H1 (cell line): ENCODE results near the gene SLX9. TPM values are rescaled to one million over a fixed set of nuclear protein-coding genes. Genes with fewer than 3 reads are reported as not detected.

Experiments
- CTCF ChIA-PET: fragments of 300-600 bp; sonication (Branson Sonifier 250); formaldehyde crosslinking; loops from one replicate; lab custom pipeline; 2021; ENCODE audit not compliant: partially characterized antibody; lab: Charles Lee
- POLR2A ChIA-PET: fragments of 300-600 bp; sonication (Branson Sonifier 250); formaldehyde crosslinking; loops from one replicate; lab custom pipeline; 2021; ENCODE audit warnings: inconsistent platforms; ENCODE audit not compliant: partially characterized antibody; lab: Charles Lee
- DNase-seq, 2 experiments: peaks; one replicate each; pipeline versions ENCODE4 v3.0.0 to v3.0.0-alpha.2; 2010 to 2022; ENCODE audit warnings: low spot score in 2 of 2, low read depth in 1 of 2, mixed read lengths in 1 of 2
- FAIRE-seq: peaks from 2 replicates; lab custom pipeline; 2011; peaks lifted over from hg19 to GRCh38; lab: Jason Lieb, UNC
- H2AFZ ChIP-seq: 2 replicates; pipeline ENCODE4 v1.8.1; 2012; ENCODE audit warnings: low read length, inconsistent platforms
- H2AK5ac ChIP-seq: 2 replicates; pipeline ENCODE4 v1.6.1; 2013; ENCODE audit warnings: low read depth, low read length
- H2BK120ac ChIP-seq: replicated peaks from 2 replicates; pipeline ENCODE3; 2013; ENCODE audit warnings: low read depth, low read length, inconsistent platforms
- H2BK12ac ChIP-seq: 2 replicates; pipeline ENCODE4 v1.6.1; 2013; ENCODE audit warnings: low read depth, low read length
- H2BK15ac ChIP-seq: 2 replicates; pipeline ENCODE4 v1.6.1; 2013; ENCODE audit warnings: low read length
- H2BK20ac ChIP-seq: 2 replicates; pipeline ENCODE4 v1.6.1; 2013; ENCODE audit warnings: low read length
- H2BK5ac ChIP-seq: 2 replicates; pipeline ENCODE4 v1.6.1; 2013; ENCODE audit warnings: low read depth, low read length
- H3K14ac ChIP-seq: 2 replicates; pipeline ENCODE4 v1.6.1; 2013; ENCODE audit warnings: inconsistent platforms; ENCODE audit not compliant: insufficient read length
- H3K18ac ChIP-seq: 2 replicates; pipeline ENCODE4 v1.6.1; 2013; ENCODE audit warnings: low read length; ENCODE audit errors: extremely low read depth
- H3K23ac ChIP-seq: 2 replicates; pipeline ENCODE4 v1.6.1; 2013; ENCODE audit warnings: inconsistent platforms; ENCODE audit not compliant: insufficient read length
- H3K23me2 ChIP-seq: 2 replicates; pipeline ENCODE4 v1.6.1; 2013; ENCODE audit warnings: low read depth, low read length
- H3K27ac ChIP-seq: 2 replicates; pipeline ENCODE4 v1.6.1; 2011; ENCODE audit warnings: low read depth, low read length, inconsistent platforms
- H3K27me3 ChIP-seq, 4 experiments: replicated peaks in 1 of 4; 1 replicate in 1 of 4; 2 replicates in 3 of 4; pipeline versions ENCODE4 v1.6.1 to v1.8.1; 2011 to 2013; ENCODE audit warnings: low read length in 3 of 4, mild to moderate bottlenecking in 3 of 4, inconsistent platforms in 2 of 4, mixed read lengths in 2 of 4, moderate library complexity in 1 of 4; ENCODE audit not compliant: control insufficient read depth in 3 of 4, insufficient read depth in 3 of 4; ENCODE audit errors: extremely low read depth in 1 of 4
- H3K36me3 ChIP-seq, 4 experiments: 2 replicates each; pipeline versions ENCODE4 v1.6.1 to v1.8.1; 2011 to 2013; ENCODE audit warnings: mild to moderate bottlenecking in 4 of 4, low read length in 3 of 4, moderate library complexity in 2 of 4, control low read depth in 1 of 4, inconsistent platforms in 1 of 4; ENCODE audit not compliant: insufficient read depth in 4 of 4, control insufficient read depth in 2 of 4
- H3K4ac ChIP-seq: replicated peaks from 2 replicates; pipeline ENCODE3; 2013; ENCODE audit warnings: low read length, low read depth, mixed read lengths, inconsistent platforms; ENCODE audit not compliant: insufficient read length
- H3K4me1 ChIP-seq, 4 experiments: replicated peaks in 1 of 4; 1 replicate in 1 of 4; 2 replicates in 3 of 4; pipeline versions ENCODE4 v1.6.1 to v1.8.1; 2011 to 2013; ENCODE audit warnings: low read length in 3 of 4, inconsistent platforms in 2 of 4, mixed read lengths in 1 of 4; ENCODE audit not compliant: insufficient read depth in 4 of 4, control insufficient read depth in 3 of 4
- H3K4me2 ChIP-seq, 2 experiments: 2 replicates each; pipeline versions ENCODE4 v1.6.1 to v1.8.1; 2011 to 2013; ENCODE audit warnings: low read depth in 2 of 2, low read length in 2 of 2, control low read depth in 1 of 2, inconsistent platforms in 1 of 2, mild to moderate bottlenecking in 1 of 2; ENCODE audit not compliant: insufficient read depth in 1 of 2
- H3K4me3 ChIP-seq, 4 experiments: fragments of 200-600, 300-600 bp in 1 of 4; sonication (generic), shearing (Covaris generic), sonication (Bioruptor Twin) in 1 of 4; 2 replicates each; pipeline versions ENCODE4 v1.5.1 to v1.8.1; 2011 to 2016; ENCODE audit warnings: low read length in 4 of 4, low read depth in 3 of 4, control low read depth in 2 of 4, inconsistent platforms in 2 of 4, mild to moderate bottlenecking in 2 of 4, mixed read lengths in 1 of 4, moderate library complexity in 1 of 4; ENCODE audit not compliant: insufficient read depth in 2 of 4; ENCODE audit errors: extremely low read depth in 1 of 4
- H3K56ac ChIP-seq: replicated peaks from 2 replicates; pipeline ENCODE3; 2013; ENCODE audit warnings: low read depth, mild to moderate bottlenecking, mixed read lengths, low read length, inconsistent platforms; ENCODE audit not compliant: insufficient read length
- H3K79me1 ChIP-seq: 2 replicates; pipeline ENCODE4 v1.6.1; 2013; ENCODE audit warnings: low read depth, low read length, control low read depth
- H3K79me2 ChIP-seq, 2 experiments: 2 replicates each; pipeline versions ENCODE4 v1.6.1 to v1.8.1; 2012 to 2013; ENCODE audit warnings: low read length in 2 of 2, mild to moderate bottlenecking in 2 of 2, inconsistent platforms in 1 of 2; ENCODE audit not compliant: insufficient read depth in 2 of 2, control insufficient read depth in 1 of 2
- H3K9ac ChIP-seq, 4 experiments: replicated peaks in 1 of 4; 1 replicate in 1 of 4; 2 replicates in 3 of 4; pipeline versions ENCODE4 v1.6.1 to v1.8.1; 2011 to 2013; ENCODE audit warnings: low read depth in 3 of 4, low read length in 3 of 4, control low read depth in 2 of 4, mild to moderate bottlenecking in 2 of 4, moderate library complexity in 2 of 4, inconsistent platforms in 1 of 4; ENCODE audit errors: extremely low read depth in 1 of 4
- H3K9me3 ChIP-seq, 2 experiments: 2 replicates each; pipeline versions ENCODE4 v1.6.1 to v1.8.1; 2012 to 2013; ENCODE audit warnings: mild to moderate bottlenecking in 2 of 2, moderate library complexity in 2 of 2, control low read depth in 1 of 2, inconsistent platforms in 1 of 2, low read depth in 1 of 2, low read length in 1 of 2, mixed read lengths in 1 of 2; ENCODE audit not compliant: insufficient read depth in 2 of 2
- H4K20me1 ChIP-seq, 2 experiments: replicated peaks in 1 of 2; 2 replicates each; pipeline versions ENCODE3 to v1.8.1; 2011 to 2013; ENCODE audit warnings: inconsistent platforms in 2 of 2, low read length in 2 of 2, mild to moderate bottlenecking in 1 of 2; ENCODE audit not compliant: insufficient read depth in 2 of 2, control insufficient read depth in 1 of 2
- H4K5ac ChIP-seq: 2 replicates; pipeline ENCODE4 v1.6.1; 2013; ENCODE audit warnings: low read length, low read depth, mixed read lengths, inconsistent platforms; ENCODE audit not compliant: insufficient read length
- H4K8ac ChIP-seq: 2 replicates; pipeline ENCODE4 v1.8.0; 2013; ENCODE audit warnings: mild to moderate bottlenecking, moderate library complexity, low read length, inconsistent platforms; ENCODE audit not compliant: insufficient read depth; ENCODE audit errors: extremely low read depth
- H4K91ac ChIP-seq: replicated peaks from 2 replicates; pipeline ENCODE3; 2013; ENCODE audit warnings: low read length, mixed read lengths, inconsistent platforms; ENCODE audit not compliant: insufficient read length
- ASH2L ChIP-seq: fragments of 200-600, 300-600 bp; sonication (generic); IDR thresholded peaks from one replicate; pipeline ENCODE4 v1.7.1; 2017; ENCODE audit warnings: low read length
- GTF2F1 ChIP-seq: IDR thresholded peaks from 2 replicates; pipeline ENCODE4 v1.6.1; 2012; ENCODE audit warnings: low read depth, low read length, improper control_type of control experiment, borderline replicate concordance
- JUN ChIP-seq: IDR thresholded peaks from 2 replicates; pipeline ENCODE4 v1.6.1; 2011; ENCODE audit warnings: low read depth, mild to moderate bottlenecking, improper control_type of control experiment, low read length
- PHF8 ChIP-seq: fragments of 200-600 bp; sonication (generic); conservative IDR thresholded peaks from 2 replicates; pipeline ENCODE4 v1.7.1; 2012; ENCODE audit warnings: low read depth, mild to moderate bottlenecking, inconsistent platforms, low read length, moderate library complexity
- RAD21 ChIP-seq, 2 experiments: IDR thresholded peaks in 1 of 2; conservative IDR thresholded peaks in 1 of 2; 2 replicates each; pipeline ENCODE4 v1.6.1; 2011; ENCODE audit warnings: low read depth in 2 of 2, low read length in 2 of 2, improper control_type of control experiment in 1 of 2, inconsistent platforms in 1 of 2, mild to moderate bottlenecking in 1 of 2, moderate library complexity in 1 of 2
- TAF7 ChIP-seq: optimal IDR thresholded peaks from 2 replicates; pipeline ENCODE3; 2011; ENCODE audit warnings: low read depth, mild to moderate bottlenecking, inconsistent platforms, low read length, moderate library complexity, borderline replicate concordance
- TBP ChIP-seq: IDR thresholded peaks from 2 replicates; pipeline ENCODE4 v1.6.1; 2011; ENCODE audit warnings: low read depth, low read length, improper control_type of control experiment
- WGBS, 2 experiments: shearing (Covaris generic) in 1 of 2; methylation state at CpG; one replicate each; pipeline versions ENCODE4 v1.1.6 to v1.1.7; 2013 to 2015; ENCODE audit warnings: low lambda C conversion rate in 2 of 2, mixed read lengths in 2 of 2, inconsistent platforms in 1 of 2, low coverage in 1 of 2, missing lambda C conversion rate in 1 of 2; ENCODE audit not compliant: insufficient replicate concordance in 2 of 2, insufficient coverage in 1 of 2, insufficient read length in 1 of 2; ENCODE audit errors: extremely low coverage in 1 of 2, missing lambda C conversion rate in 1 of 2; 5-methylcytosine and 5-hydroxymethylcytosine counted together
- polyA plus RNA-seq, 7 experiments: library from polyadenylated mRNA; depleted of rRNA in 3 of 7; stranded (reverse) in 5 of 7; unstranded in 2 of 7; fragments of >200 nt in 5 of 7; fragments of 200-250 nt in 2 of 7; gene quantifications; 1 replicate in 5 of 7; 2 replicates in 1 of 7; 4 replicates in 1 of 7; pipeline versions ENCODE4 v1.2.1 to v1.2.3, GENCODE V29; 2011 to 2013; ENCODE audit warnings: missing spikeins in 2 of 7, mixed read lengths in 2 of 7
- total RNA-seq: library from RNA; stranded (reverse); fragmentation: NEBNext Ultra II Directional; extraction: Animal tissue kit (Norgen Biotek cat#: 25700); gene quantifications from 2 replicates; pipeline ENCODE4 v1.2.1, GENCODE V29; 2021

Gene SLX9
- total and polyA plus RNA-seq, 2 of the 8 experiments (the other 6 are each of a cell fraction or from before 2014, with no cell fraction given), result 17.7 to 57.3 TPM

DNA sequence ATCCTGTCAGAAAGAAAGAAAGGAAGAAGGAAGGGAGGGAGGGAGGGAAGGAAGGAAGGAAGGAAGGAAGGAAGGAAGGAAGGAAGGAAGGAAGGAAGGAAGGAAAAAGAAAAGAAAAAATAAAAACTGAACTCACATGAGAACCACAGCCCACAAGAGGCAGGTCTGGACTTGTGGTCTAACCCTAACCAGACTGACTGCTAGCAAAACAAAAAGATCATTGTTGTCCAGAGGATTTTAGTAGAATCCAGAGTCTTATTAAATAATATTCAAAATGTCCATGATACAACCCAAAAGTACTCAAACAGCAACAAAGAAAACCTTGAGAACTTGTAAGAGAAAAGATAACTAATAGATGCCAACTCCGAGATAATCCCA, 14.5 kb upstream of the SLX9 start:
- H4K91ac ChIP-seq, result no peak overlapping the region
- CTCF ChIA-PET, result interaction anchor here (0.6 kb wide), 1 partner anchor 33 kb away, joined by 3 read pairs; no protein-coding TSS in a partner anchor
- H2AFZ ChIP-seq, result no peak overlapping the region
- H2BK5ac ChIP-seq, result no peak overlapping the region
- 100% methylated on average over 1 of the region's 1 CpG; no CpG with 5 or more reads in 1 of the 2 experiments for WGBS, 2 experiments
- H2BK120ac ChIP-seq, result no peak overlapping the region
- no peaks in the 10 kb centered on the region for H3K9me3 ChIP-seq
- H2BK12ac ChIP-seq, result no peak overlapping the region
- no peak overlapping the region for H3K4ac ChIP-seq
- FAIRE-seq (no peak), DNase-seq (no peak)
- no peak overlapping the region for H2BK20ac ChIP-seq
- no peaks in the 10 kb centered on the region for H4K20me1 ChIP-seq
- H4K5ac ChIP-seq, result no peak overlapping the region
- H3K23me2 ChIP-seq, result no peaks in the 10 kb centered on the region; the same call in 1 of the 2 replicates
- H4K8ac ChIP-seq, result no peak overlapping the region
- no peak overlapping the region for H3K56ac ChIP-seq
- no peak overlapping the region for H3K27ac ChIP-seq
- peaks cover 0 to 26% (median 16%) of the 10 kb centered on the region in 4 experiments; a peak in 5 of 7 replicates for H3K4me1 ChIP-seq
- H2BK15ac ChIP-seq, result no peak overlapping the region
- peaks cover 11 to 70% (median 53%) of the 10 kb centered on the region in 4 experiments for H3K27me3 ChIP-seq
- no peak overlapping the region for H3K4me3 ChIP-seq
- no peak overlapping the region for H3K23ac ChIP-seq
- no peak overlapping the region for H3K4me2 ChIP-seq
- H2AK5ac ChIP-seq, result no peak overlapping the region
- no peaks in the 10 kb centered on the region for H3K79me2 ChIP-seq
- H3K36me3 ChIP-seq, result no peaks in the 10 kb centered on the region
- POLR2A ChIA-PET, result interaction anchor here (1.4 kb wide), 1 partner anchor 10 kb away, joined by 4 read pairs; no protein-coding TSS in a partner anchor
- H3K79me1 ChIP-seq, result no peaks in the 10 kb centered on the region
- H3K9ac ChIP-seq, result no peak overlapping the region
- no peak overlapping the region for H3K18ac ChIP-seq
- no peak overlapping the region for H3K14ac ChIP-seq
- TF ChIP-seq ASH2L (no peak), TBP (no peak), JUN (no peak), GTF2F1 (no peak), RAD21 (IDR thresholded peaks at IDR 0.05 in 1 of 2, conservative IDR thresholded peaks at IDR 0.05 in 1 of 2; ENCODE audit: low read depth in 2 of 2, low read length in 2 of 2) (no peak), PHF8 (no peak), TAF7 (no peak)
